Liver (tissue), 9 donors: ENCODE data around the gene CTSE. TPM values are rescaled to one million over a fixed set of nuclear protein-coding genes. Genes with fewer than 3 reads are reported as not detected.

Experiments used
- DNase-seq: peaks from one replicate; pipeline ENCODE4 v3.0.0-alpha.2; 2017; ENCODE audit warnings: low spot score
- H3K27ac ChIP-seq, 2 donors: one replicate each; pipeline ENCODE4 v1.7.0; 2013; ENCODE audit warnings: inconsistent platforms in 2 of 2, low read length in 2 of 2, control low read depth in 1 of 2, low read depth in 1 of 2, mild to moderate bottlenecking in 1 of 2
- H3K27me3 ChIP-seq, 4 donors: one replicate each; pipeline versions ENCODE4 v1.6.1 to v1.7.0; 2013; ENCODE audit warnings: low read length in 3 of 4, inconsistent platforms in 1 of 4, mild to moderate bottlenecking in 1 of 4, moderate library complexity in 1 of 4; ENCODE audit not compliant: control insufficient read depth in 4 of 4, insufficient read depth in 4 of 4
- H3K36me3 ChIP-seq, 4 donors: one replicate each; pipeline versions ENCODE4 v1.6.1 to v1.7.0; 2013; ENCODE audit warnings: low read length in 3 of 4, mild to moderate bottlenecking in 3 of 4, low read depth in 1 of 4, moderate library complexity in 1 of 4; ENCODE audit not compliant: control insufficient read depth in 4 of 4, insufficient read depth in 3 of 4
- H3K4me1 ChIP-seq, 4 donors: one replicate each; pipeline versions ENCODE4 v1.6.1 to v1.7.0; 2013; ENCODE audit warnings: low read length in 3 of 4, mild to moderate bottlenecking in 3 of 4, moderate library complexity in 1 of 4; ENCODE audit not compliant: control insufficient read depth in 4 of 4, insufficient read depth in 4 of 4
- H3K4me3 ChIP-seq, 3 donors: one replicate each; pipeline versions ENCODE4 v1.6.1 to v1.7.0; 2013; ENCODE audit warnings: low read length in 3 of 3, control low read depth in 1 of 3, low read depth in 1 of 3, mild to moderate bottlenecking in 1 of 3
- H3K9ac ChIP-seq, 2 donors: one replicate each; pipeline ENCODE4 v1.7.0; 2013; ENCODE audit warnings: low read length in 2 of 2, mild to moderate bottlenecking in 2 of 2, moderate library complexity in 2 of 2, control low read depth in 1 of 2, low read depth in 1 of 2
- H3K9me3 ChIP-seq, 4 donors: one replicate each; pipeline versions ENCODE4 v1.6.1 to v1.7.0; 2013; ENCODE audit warnings: low read length in 3 of 4; ENCODE audit not compliant: control insufficient read depth in 4 of 4
- CTCF ChIP-seq: fragments of 150-350 bp; IDR thresholded peaks from 2 replicates; pipeline ENCODE4 v1.5.1; 2017; ENCODE audit warnings: improper control_type of control experiment, low read depth, low read length; ENCODE audit not compliant: missing input control
- EGR1 ChIP-seq, 2 donors: IDR thresholded peaks; 2 replicates each; pipeline ENCODE4 v1.6.1; 2016 to 2018; ENCODE audit warnings: antibody characterized with exemption in 2 of 2, low read depth in 2 of 2
- FOXA1 ChIP-seq: IDR thresholded peaks from 2 replicates; pipeline ENCODE4 v1.6.1; 2016; ENCODE audit warnings: antibody characterized with exemption
- FOXA2 ChIP-seq: IDR thresholded peaks from 2 replicates; pipeline ENCODE4 v1.6.1; 2016; ENCODE audit warnings: antibody characterized with exemption
- GABPA ChIP-seq, 2 donors: IDR thresholded peaks in 1 of 2; conservative IDR thresholded peaks in 1 of 2; 2 replicates each; pipeline ENCODE4 v1.6.1; 2016; ENCODE audit warnings: antibody characterized with exemption in 2 of 2, mild to moderate bottlenecking in 1 of 2, moderate library complexity in 1 of 2
- HNF4A ChIP-seq, 2 donors: conservative IDR thresholded peaks; 2 replicates each; pipeline ENCODE4 v1.6.1; 2016; ENCODE audit warnings: antibody characterized with exemption in 2 of 2, mild to moderate bottlenecking in 2 of 2
- HNF4G ChIP-seq: IDR thresholded peaks from 2 replicates; pipeline ENCODE4 v1.6.1; 2016; ENCODE audit warnings: antibody characterized with exemption
- JUND ChIP-seq, 2 donors: IDR thresholded peaks; 2 replicates each; pipeline ENCODE4 v1.6.1; 2016; ENCODE audit warnings: antibody characterized with exemption in 2 of 2
- MAX ChIP-seq: IDR thresholded peaks from 2 replicates; pipeline ENCODE4 v1.6.1; 2016; ENCODE audit warnings: antibody characterized with exemption
- NR2F2 ChIP-seq: IDR thresholded peaks from 2 replicates; pipeline ENCODE4 v1.6.1; 2016; ENCODE audit warnings: antibody characterized with exemption
- RAD21 ChIP-seq, 2 donors: IDR thresholded peaks; 2 replicates each; pipeline ENCODE4 v1.6.1; 2016; ENCODE audit warnings: antibody characterized with exemption in 2 of 2, mild to moderate bottlenecking in 2 of 2
- REST ChIP-seq: IDR thresholded peaks from 2 replicates; pipeline ENCODE4 v1.6.1; 2016; ENCODE audit warnings: antibody characterized with exemption, mild to moderate bottlenecking
- RXRA ChIP-seq, 2 donors: IDR thresholded peaks; 2 replicates each; pipeline ENCODE4 v1.6.1; 2017 to 2018; ENCODE audit warnings: antibody characterized with exemption in 2 of 2, mild to moderate bottlenecking in 1 of 2
- SP1 ChIP-seq: IDR thresholded peaks from 2 replicates; pipeline ENCODE4 v1.6.1; 2018; ENCODE audit warnings: antibody characterized with exemption, mild to moderate bottlenecking
- TAF1 ChIP-seq: conservative IDR thresholded peaks from 2 replicates; pipeline ENCODE4 v1.6.1; 2016; ENCODE audit warnings: antibody characterized with exemption, mild to moderate bottlenecking
- YY1 ChIP-seq: IDR thresholded peaks from 2 replicates; pipeline ENCODE4 v1.6.1; 2016; ENCODE audit warnings: antibody characterized with exemption, mild to moderate bottlenecking
- ZBTB33 ChIP-seq: IDR thresholded peaks from 2 replicates; pipeline ENCODE4 v1.6.1; 2016; ENCODE audit warnings: antibody characterized with exemption
- WGBS: extraction: QIAGEN DNeasy Blood & Tissue Kit; methylation state at CpG from one replicate; pipeline ENCODE4 v1.1.7; 2013; 5-methylcytosine and 5-hydroxymethylcytosine counted together
- polyA plus RNA-seq, 2 donors: library from polyadenylated mRNA; stranded (reverse) in 1 of 2; unstranded in 1 of 2; fragments of 200-250 nt in 1 of 2; fragments of >200 nt in 1 of 2; fragmentation: Nextera tagmentation in 1 of 2; extraction: Ambion mirVana in 1 of 2; gene quantifications; one replicate each; pipeline versions ENCODE4 v1.2.1 to v1.2.3, GENCODE V29; 2013 to 2015
- total RNA-seq, 2 donors: library from RNA; depleted of rRNA; stranded (reverse); fragments of >200 nt; gene quantifications; one replicate each; pipeline ENCODE4 v1.2.3, GENCODE V29; 2014
- TF ChIP-seq, protein P1 (sequence below): IDR thresholded peaks from 2 replicates; pipeline ENCODE4 v1.6.1; 2016; ENCODE audit warnings: antibody characterized with exemption
- donor health status: healthy.
- donor health status: healthy.
- donor health status: healthy.
- donor health status: healthy.
- donor health status: healthy.

Gene CTSE
- total and polyA plus RNA-seq, 4 donors: under 0.01 to 32.8 (median 0.06) TPM

DNA sequence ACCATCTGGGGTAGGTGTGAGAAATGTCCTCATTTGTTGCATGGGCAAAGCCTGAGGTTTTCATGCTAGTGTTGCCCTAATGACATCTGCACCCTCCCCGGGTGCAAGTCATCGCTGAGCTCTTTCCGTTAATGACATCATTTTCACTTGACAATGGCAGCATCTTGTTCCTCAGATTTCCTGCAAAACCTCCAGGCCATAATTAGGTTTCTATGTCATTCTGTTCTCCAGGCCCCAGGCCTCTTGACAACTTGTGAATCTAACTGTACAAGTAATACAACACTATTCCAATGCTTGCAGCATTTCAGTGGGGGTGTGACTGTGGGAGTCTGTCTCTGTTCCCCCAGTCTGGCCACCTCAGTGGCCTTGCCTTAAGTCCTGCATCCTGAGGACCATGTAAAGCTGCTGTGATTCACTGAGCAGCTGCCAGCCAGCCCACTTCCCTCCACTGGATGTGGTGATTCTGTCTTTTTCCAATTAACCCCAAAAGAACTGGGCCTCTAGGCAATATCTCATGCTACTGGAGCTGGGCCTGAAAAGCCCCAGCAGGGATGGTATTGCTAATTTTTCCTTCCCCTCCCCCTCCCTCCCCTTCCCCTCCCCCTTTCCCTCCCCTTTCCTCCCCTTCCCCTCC, 43.3 kb downstream of the CTSE start:
- no peak overlapping the region for H3K27ac ChIP-seq
- WGBS: 86% methylated on average over 3 of the region's 3 CpGs
- no peak overlapping the region for H3K9ac ChIP-seq
- no peak for DNase-seq
- H3K27me3 ChIP-seq: no peaks in the 10 kb centered on the region
- no peaks in the 10 kb centered on the region for H3K36me3 ChIP-seq
- TF ChIP-seq JUND (IDR thresholded peaks at IDR 0.05): no peak
- TF ChIP-seq TAF1: no peak
- TF ChIP-seq ZBTB33: no peak
- no peak overlapping the region for H3K4me3 ChIP-seq
- no peaks in the 10 kb centered on the region for H3K9me3 ChIP-seq
- peaks cover 0 to 6% (median 1%) of the 10 kb centered on the region in 4 donors for H3K4me1 ChIP-seq

DNA sequence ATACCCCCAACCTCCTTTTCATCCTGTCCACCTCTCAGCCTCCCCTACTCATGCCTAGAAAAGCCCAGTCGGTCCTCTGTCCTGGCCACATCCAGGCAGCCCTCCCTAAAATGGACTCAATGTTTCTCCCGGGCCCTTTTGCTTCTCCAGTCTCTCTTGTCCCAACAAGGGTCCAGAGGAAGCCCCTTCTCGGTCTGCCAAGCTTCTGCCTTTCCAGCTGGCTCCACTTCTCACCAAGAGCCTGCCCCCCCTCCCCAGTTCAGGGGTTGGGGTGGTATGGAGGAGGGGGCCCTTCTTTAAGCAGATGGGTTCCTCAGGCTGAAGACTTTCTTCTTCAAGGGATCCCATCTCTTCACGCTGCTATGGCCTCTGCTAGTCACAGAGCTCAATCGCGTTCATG, 44.4 kb downstream of the CTSE start:
- TF ChIP-seq ZBTB33 (no peak), REST (no peak), RAD21 (IDR thresholded peaks at IDR 0.05) (no peak), YY1 (no peak), HNF4G (no peak), MAX (no peak), HNF4A (conservative IDR thresholded peaks at IDR 0.05) (no peak), EGR1 (IDR thresholded peaks at IDR 0.05; ENCODE audit: low read depth in 2 of 2) (no peak), SP1 (no peak), RXRA (IDR thresholded peaks at IDR 0.05) (no peak), CTCF (no peak), GABPA (IDR thresholded peaks at IDR 0.05 in 1 of 2, conservative IDR thresholded peaks at IDR 0.05 in 1 of 2) (no peak), NR2F2 (no peak), JUND (IDR thresholded peaks at IDR 0.05) (no peak), TAF1 (no peak), FOXA1 (no peak), FOXA2 (no peak)
- TF ChIP-seq, protein P1, sequence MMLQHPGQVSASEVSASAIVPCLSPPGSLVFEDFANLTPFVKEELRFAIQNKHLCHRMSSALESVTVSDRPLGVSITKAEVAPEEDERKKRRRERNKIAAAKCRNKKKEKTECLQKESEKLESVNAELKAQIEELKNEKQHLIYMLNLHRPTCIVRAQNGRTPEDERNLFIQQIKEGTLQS: no peak
- no peak overlapping the region for H3K9ac ChIP-seq

More for the DNA sequence above, 44.4 kb downstream of the CTSE start:
- Histone ChIP-seq H3K27ac (no peak overlapping the region), H3K4me3 (no peak overlapping the region), H3K36me3 (no peaks in the 10 kb centered on the region), H3K27me3 (no peaks in the 10 kb centered on the region), H3K9me3 (no peaks in the 10 kb centered on the region), H3K4me1 (peaks cover 0 to 6% (median 1%) of the 10 kb centered on the region in 4 donors)
- no peak for DNase-seq
- 86% methylated on average over 6 of the region's 6 CpGs for WGBS
